Trophoblast cell (in vitro differentiated cells and primary cell): ENCODE measurements around the gene TCEAL8.
A peak's percentile ranks its signal among the peaks of the same experiment; 100 is the strongest.

Experiments
- DNase-seq, 2 donors: peaks; one replicate each; pipeline ENCODE4 v3.0.0-alpha.2; 2016
- H2AFZ ChIP-seq: 2 replicates; pipeline ENCODE4 v1.6.1; 2013; ENCODE audit warnings: low read length, moderate library complexity, mild to moderate bottlenecking; ENCODE audit not compliant: insufficient read depth, poor library complexity
- H2AK5ac ChIP-seq: 2 replicates; pipeline ENCODE4 v1.6.1; 2013; ENCODE audit warnings: mild to moderate bottlenecking, low read length
- H2BK120ac ChIP-seq: 2 replicates; pipeline ENCODE4 v1.6.1; 2013; ENCODE audit warnings: low read length, mild to moderate bottlenecking, moderate library complexity; ENCODE audit not compliant: insufficient read depth, poor library complexity
- H2BK12ac ChIP-seq: 2 replicates; pipeline ENCODE4 v1.6.1; 2013; ENCODE audit warnings: mild to moderate bottlenecking, low read length, moderate library complexity
- H2BK5ac ChIP-seq: 2 replicates; pipeline ENCODE4 v1.6.1; 2013; ENCODE audit warnings: low read length, low read depth, moderate library complexity, mild to moderate bottlenecking; ENCODE audit not compliant: poor library complexity
- H3K14ac ChIP-seq: 2 replicates; pipeline ENCODE4 v1.6.1; 2013; ENCODE audit warnings: mild to moderate bottlenecking, low read length
- H3K18ac ChIP-seq: 2 replicates; pipeline ENCODE4 v1.6.1; 2013; ENCODE audit warnings: mild to moderate bottlenecking, low read length
- H3K23ac ChIP-seq: 2 replicates; pipeline ENCODE4 v1.6.1; 2013; ENCODE audit warnings: low read length
- H3K27ac ChIP-seq: 2 replicates; pipeline ENCODE4 v1.5.1; 2013; ENCODE audit warnings: low read depth, mild to moderate bottlenecking, inconsistent platforms, low read length, moderate library complexity
- H3K27me3 ChIP-seq: 2 replicates; pipeline ENCODE4 v1.6.1; 2013; ENCODE audit warnings: inconsistent platforms, mild to moderate bottlenecking, low read length, moderate library complexity; ENCODE audit not compliant: insufficient read depth
- H3K36me3 ChIP-seq, 2 experiments: 1 replicate in 1 of 2; 2 replicates in 1 of 2; pipeline ENCODE4 v1.6.1; 2013; ENCODE audit warnings: low read length in 2 of 2, mild to moderate bottlenecking in 2 of 2, moderate library complexity in 1 of 2; ENCODE audit not compliant: insufficient read depth in 2 of 2, control insufficient read depth in 1 of 2
- H3K4ac ChIP-seq: 2 replicates; pipeline ENCODE4 v1.6.1; 2013; ENCODE audit warnings: low read depth, mild to moderate bottlenecking, low read length, moderate library complexity
- H3K4me1 ChIP-seq, 2 experiments: 1 replicate in 1 of 2; 2 replicates in 1 of 2; pipeline ENCODE4 v1.6.1; 2013; ENCODE audit warnings: low read length in 2 of 2, mild to moderate bottlenecking in 2 of 2, moderate library complexity in 1 of 2; ENCODE audit not compliant: insufficient read depth in 2 of 2, control insufficient read depth in 1 of 2
- H3K4me2 ChIP-seq: 2 replicates; pipeline ENCODE4 v1.6.1; 2013; ENCODE audit warnings: inconsistent platforms, mild to moderate bottlenecking, low read length, moderate library complexity
- H3K4me3 ChIP-seq: 2 replicates; pipeline ENCODE4 v1.5.1; 2013; ENCODE audit warnings: mild to moderate bottlenecking, low read depth, low read length, inconsistent platforms
- H3K79me1 ChIP-seq: one replicate; pipeline ENCODE4 v1.6.1; 2013; ENCODE audit warnings: low read length
- H3K79me2 ChIP-seq: 2 replicates; pipeline ENCODE4 v1.6.1; 2013; ENCODE audit warnings: low read length, mild to moderate bottlenecking; ENCODE audit not compliant: control insufficient read depth, insufficient read depth, poor library complexity
- H3K9ac ChIP-seq: 2 replicates; pipeline ENCODE4 v1.6.1; 2013; ENCODE audit warnings: mild to moderate bottlenecking, low read length
- H3K9me3 ChIP-seq: 2 replicates; pipeline ENCODE4 v1.6.1; 2013; ENCODE audit warnings: low read depth, mild to moderate bottlenecking, control low read depth, inconsistent platforms, low read length; ENCODE audit not compliant: insufficient read depth
- H4K12ac ChIP-seq: 2 replicates; pipeline ENCODE4 v1.6.1; 2013; ENCODE audit warnings: low read depth, mild to moderate bottlenecking, low read length, moderate library complexity
- H4K8ac ChIP-seq: 2 replicates; pipeline ENCODE4 v1.6.1; 2013; ENCODE audit warnings: low read depth, mild to moderate bottlenecking, low read length, moderate library complexity
- H4K91ac ChIP-seq: one replicate; pipeline ENCODE4 v1.6.1; 2013; ENCODE audit warnings: low read depth, mild to moderate bottlenecking, low read length, moderate library complexity
- WGBS: extraction: QIAGEN DNeasy Blood & Tissue Kit; methylation state at CpG from one replicate; pipeline ENCODE4 v1.1.7; 2013; ENCODE audit warnings: missing lambda C conversion rate; ENCODE audit not compliant: insufficient read length, insufficient coverage; ENCODE audit errors: extremely low coverage; 5-methylcytosine and 5-hydroxymethylcytosine counted together

TCEAL8 gene

DNA sequence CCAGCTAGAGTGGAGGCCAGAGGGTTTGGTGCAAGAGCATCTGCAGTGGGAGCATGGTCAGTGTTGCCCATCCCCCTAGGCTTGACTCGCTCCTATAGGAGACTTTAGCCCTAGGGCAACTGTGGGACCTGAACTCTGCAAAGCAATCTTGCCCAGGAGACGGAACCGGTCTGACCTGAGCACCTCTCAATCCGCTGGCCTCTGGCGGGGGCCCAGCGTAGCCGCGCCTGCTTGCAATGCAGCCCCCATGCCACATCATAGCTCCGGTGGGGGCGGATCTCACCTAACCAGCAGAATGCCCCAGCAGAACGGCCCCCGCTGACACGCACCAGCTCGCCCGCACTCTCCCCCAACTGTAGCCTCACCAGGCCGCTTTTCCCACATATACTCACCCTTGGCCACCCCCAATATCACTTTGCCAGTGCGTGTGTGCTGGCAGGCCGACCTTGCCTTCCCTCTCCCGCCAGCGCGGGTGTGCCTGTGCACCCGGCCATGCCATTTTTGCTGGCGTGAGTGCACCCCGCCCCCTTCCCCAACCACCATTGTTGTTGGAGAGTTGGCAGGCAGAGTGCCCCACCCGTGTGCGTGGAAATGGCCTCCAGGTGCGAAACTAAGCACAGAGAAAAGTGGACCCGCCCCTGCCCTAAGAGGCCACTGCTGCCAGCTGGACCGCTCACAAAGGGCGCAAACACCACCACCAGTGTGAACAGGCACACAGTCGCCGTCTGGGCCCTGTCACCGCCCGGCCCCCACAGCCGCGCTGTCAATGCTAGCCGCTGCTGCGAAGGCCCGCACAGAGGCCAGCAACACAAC lies 34.2 kb downstream of the TCEAL8 start:
- Histone ChIP-seq H2BK5ac (no peak overlapping the region), H3K9ac (no peak overlapping the region), H3K4me2 (peak overlapping the region; percentile 45), H3K14ac (peak overlapping the region; percentile 36), H2BK120ac (no peak overlapping the region), H4K91ac (no peak overlapping the region), H3K27ac (no peak overlapping the region), H3K79me2 (peaks cover under 1% of the 10 kb centered on the region), H2AK5ac (no peak overlapping the region), H3K9me3 (peaks cover 3% of the 10 kb centered on the region), H3K27me3 (no peaks in the 10 kb centered on the region), H2BK12ac (peak overlapping the region; percentile 28), H3K36me3 (peaks cover 0 to 2% of the 10 kb centered on the region in 2 experiments), H4K12ac (no peak overlapping the region), H3K4me1 (peaks cover 9 to 15% of the 10 kb centered on the region in 2 experiments), H3K4ac (no peak overlapping the region), H2AFZ (no peak overlapping the region), H4K8ac (no peak overlapping the region), H3K23ac (no peak overlapping the region), H3K4me3 (no peak overlapping the region), H3K79me1 (peaks cover 3% of the 10 kb centered on the region), H3K18ac (no peak overlapping the region)
- no CpG with 5 or more reads among the region's 39 CpGs for WGBS
- DNase-seq: peak; percentile 21 to 37

DNA sequence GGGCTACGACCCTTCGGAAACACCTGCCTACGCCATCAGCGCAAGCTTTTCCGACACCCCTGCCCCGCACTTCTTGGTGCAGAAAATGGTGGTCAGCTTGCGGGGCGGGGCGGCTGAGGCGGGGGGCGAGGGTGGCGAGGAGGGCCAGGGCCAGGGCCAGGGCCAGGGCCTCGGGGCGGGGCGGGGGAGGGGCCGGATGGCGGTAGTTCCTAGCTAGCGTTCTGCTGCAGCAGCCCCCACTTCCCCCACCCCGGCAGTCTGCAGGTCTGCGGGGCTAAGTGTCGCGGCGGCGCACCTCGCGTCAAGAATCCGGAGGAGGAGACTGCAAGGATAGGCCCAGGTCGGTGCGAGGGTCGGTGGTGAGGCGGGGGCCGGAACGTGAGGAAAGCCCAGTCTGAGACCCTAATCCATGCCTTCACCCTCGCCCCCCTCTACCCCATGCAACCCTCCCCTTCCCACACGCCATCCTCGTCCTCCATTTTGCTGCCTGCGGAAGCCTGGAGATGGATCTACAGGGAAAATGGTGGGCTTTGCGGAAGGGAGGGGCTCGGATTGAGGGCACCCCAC lies 39.4 kb downstream of the TCEAL8 start:
- Histone ChIP-seq H3K23ac (no peak overlapping the region), H4K8ac (peak overlapping the region; percentile 84), H2BK12ac (no peak overlapping the region), H3K79me1 (peaks cover 10% of the 10 kb centered on the region), H3K27me3 (no peaks in the 10 kb centered on the region), H4K91ac (peak overlapping the region; percentile 81), H2BK120ac (peak overlapping the region; percentile 80), H3K9me3 (no peaks in the 10 kb centered on the region), H4K12ac (peak overlapping the region; percentile 77), H2AK5ac (peak overlapping the region; percentile 62), H3K14ac (peak overlapping the region; percentile 70), H2BK5ac (peak overlapping the region; percentile 80), H3K9ac (peak overlapping the region; percentile 87), H3K79me2 (peaks cover 8% of the 10 kb centered on the region), H3K4ac (peak overlapping the region; percentile 98), H3K4me3 (peak overlapping the region; percentile 85), H3K4me2 (peak overlapping the region; percentile 70), H3K27ac (peak overlapping the region; percentile 34), H2AFZ (peak overlapping the region; percentile 25), H3K18ac (peak overlapping the region; percentile 61), H3K36me3 (peaks cover 0 to 2% of the 10 kb centered on the region in 2 experiments), H3K4me1 (peaks cover 6 to 9% of the 10 kb centered on the region in 2 experiments)
- no CpG with 5 or more reads among the region's 39 CpGs for WGBS
- DNase-seq: peak; percentile 0 to 15

DNA sequence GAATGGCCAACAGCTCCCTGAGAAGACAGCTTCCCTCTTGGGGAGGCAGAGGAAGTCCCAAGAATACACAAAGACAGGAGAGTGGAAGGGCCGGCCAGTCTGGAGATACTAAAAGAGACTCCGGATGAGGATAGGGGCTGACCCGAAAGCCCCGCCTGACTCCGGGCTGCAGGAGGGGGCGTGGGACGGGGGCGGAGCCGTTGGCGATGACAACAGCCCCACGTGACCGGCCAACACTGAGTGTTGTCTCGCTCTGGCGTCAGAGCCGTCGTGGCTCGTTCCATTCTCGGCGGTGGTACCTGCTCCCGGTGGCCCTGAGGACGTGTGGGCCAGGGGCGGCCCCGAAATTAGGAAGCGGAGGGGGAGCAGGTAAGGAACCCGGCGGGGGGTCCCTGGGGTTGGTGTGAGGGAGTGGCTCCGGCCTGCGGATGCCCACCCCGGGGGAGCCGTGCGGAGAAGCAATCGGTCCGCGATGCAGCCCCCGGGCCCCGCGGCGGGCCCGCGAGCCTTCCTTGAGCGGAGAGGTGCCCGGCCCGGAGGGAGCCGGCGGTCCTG lies 40.0 kb downstream of the TCEAL8 start, which contains the start of gene BEX4:
TSS of gene BEX4 (plus strand) at position 239 of the 555 bp plus-strand sequence. CDS start 1,046 bp downstream, outside the sequence.
- peaks cover 0 to 2% of the 10 kb centered on the region in 2 experiments for H3K36me3 ChIP-seq
- peak within 1 kb of the TSS; percentile 84 for H4K8ac ChIP-seq
- peak; percentile 76 to 82 for DNase-seq
- peak within 1 kb of the TSS; percentile 81 for H4K91ac ChIP-seq
- peak within 1 kb of the TSS; percentile 84 for H3K27ac ChIP-seq
- H3K27me3 ChIP-seq: no peaks in the 10 kb centered on the region
- H3K79me1 ChIP-seq: peaks cover 9% of the 10 kb centered on the region
- peak within 1 kb of the TSS; percentile 87 for H3K9ac ChIP-seq
- H3K23ac ChIP-seq: no peak within 1 kb of the TSS
- peak within 1 kb of the TSS; percentile 80 for H2BK120ac ChIP-seq
- H3K18ac ChIP-seq: peak within 1 kb of the TSS; percentile 61
- H2AFZ ChIP-seq: peak within 1 kb of the TSS; percentile 25
- H3K9me3 ChIP-seq: no peaks in the 10 kb centered on the region
- peak within 1 kb of the TSS; percentile 70 for H3K14ac ChIP-seq
- peak within 1 kb of the TSS; percentile 70 for H3K4me2 ChIP-seq
- peak within 1 kb of the TSS; percentile 85 for H3K4me3 ChIP-seq
- peaks cover 0 to 4% of the 10 kb centered on the region in 2 experiments for H3K4me1 ChIP-seq
- H2AK5ac ChIP-seq: peak within 1 kb of the TSS; percentile 62
- peak within 1 kb of the TSS; percentile 98 for H3K4ac ChIP-seq
- no peak within 1 kb of the TSS for H2BK12ac ChIP-seq
- H2BK5ac ChIP-seq: peak within 1 kb of the TSS; percentile 80
- peak within 1 kb of the TSS; percentile 77 for H4K12ac ChIP-seq
- H3K79me2 ChIP-seq: peaks cover 8% of the 10 kb centered on the region
- no CpG with 5 or more reads among the region's 45 CpGs for WGBS

DNA sequence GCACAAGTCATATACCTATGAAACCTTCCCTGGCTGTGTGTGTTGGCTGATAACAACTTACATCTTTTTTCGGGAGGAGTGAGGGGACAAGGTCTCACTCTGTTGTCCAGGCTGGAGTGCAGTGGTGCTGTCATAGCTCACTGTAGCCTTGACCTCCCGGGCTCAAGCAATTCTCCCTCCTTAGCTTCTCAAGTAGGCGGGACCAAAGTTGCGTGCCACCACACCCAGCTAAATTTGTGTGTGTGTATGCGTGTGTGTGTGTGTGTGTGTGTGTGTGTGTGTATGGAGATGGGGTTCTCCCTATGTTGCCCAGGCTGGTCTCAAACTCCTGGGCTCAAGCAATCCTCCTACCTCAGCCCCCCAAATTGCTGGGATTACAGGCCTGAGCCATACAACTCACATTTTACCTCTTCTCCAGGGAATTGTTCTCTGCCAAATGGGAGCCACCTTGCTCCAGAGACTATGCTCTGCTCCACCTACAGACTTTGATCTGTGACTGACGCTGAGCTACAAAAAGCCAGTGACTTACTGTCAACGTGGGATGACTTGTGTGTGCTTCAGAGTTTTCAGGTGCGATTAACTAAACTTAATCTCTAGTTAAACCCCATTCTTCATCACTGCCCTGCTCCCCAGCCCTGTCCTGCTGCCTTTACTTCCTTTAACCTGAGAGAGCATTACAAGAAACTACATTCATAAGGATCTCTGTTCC lies 42.1 kb downstream of the TCEAL8 start:
- H3K18ac ChIP-seq: no peak overlapping the region
- H3K27ac ChIP-seq: no peak overlapping the region
- H3K23ac ChIP-seq: no peak overlapping the region
- peaks cover 8% of the 10 kb centered on the region for H3K79me2 ChIP-seq
- no peak overlapping the region for H3K9ac ChIP-seq
- no peak overlapping the region for H2AK5ac ChIP-seq
- H3K27me3 ChIP-seq: no peaks in the 10 kb centered on the region
- H3K4ac ChIP-seq: no peak overlapping the region
- H2BK120ac ChIP-seq: no peak overlapping the region
- no peak overlapping the region for H4K8ac ChIP-seq
- H2BK5ac ChIP-seq: no peak overlapping the region
- peaks cover 9% of the 10 kb centered on the region for H3K79me1 ChIP-seq
- no peak overlapping the region for H3K4me3 ChIP-seq
- H4K12ac ChIP-seq: no peak overlapping the region
- H3K4me2 ChIP-seq: no peak overlapping the region
- DNase-seq: no peak
- H3K9me3 ChIP-seq: no peaks in the 10 kb centered on the region
- no peak overlapping the region for H3K14ac ChIP-seq
- H2BK12ac ChIP-seq: no peak overlapping the region
- H2AFZ ChIP-seq: no peak overlapping the region
- peaks cover 0 to 2% of the 10 kb centered on the region in 2 experiments for H3K36me3 ChIP-seq
- peaks cover 0 to 4% of the 10 kb centered on the region in 2 experiments for H3K4me1 ChIP-seq
- WGBS: no CpG with 5 or more reads among the region's 8 CpGs
- H4K91ac ChIP-seq: no peak overlapping the region
